Stomach smooth muscle (tissue), 2 donors: Measurements from ENCODE around the gene DDC.

ENCODE experiments used
- H3K27ac ChIP-seq: one replicate; pipeline ENCODE4 v1.7.0; 2013; ENCODE audit warnings: mild to moderate bottlenecking, low read length, inconsistent platforms
- H3K27me3 ChIP-seq, 2 donors: one replicate each; pipeline ENCODE4 v1.7.0; 2013; ENCODE audit warnings: low read length in 2 of 2; ENCODE audit not compliant: insufficient read depth in 2 of 2, control insufficient read depth in 1 of 2
- H3K36me3 ChIP-seq, 2 donors: one replicate each; pipeline ENCODE4 v1.7.0; 2013; ENCODE audit warnings: low read length in 2 of 2; ENCODE audit not compliant: control insufficient read depth in 2 of 2, insufficient read depth in 2 of 2
- H3K4me1 ChIP-seq: one replicate; pipeline ENCODE4 v1.7.0; 2013; ENCODE audit warnings: low read length; ENCODE audit not compliant: control insufficient read depth, insufficient read depth
- H3K4me3 ChIP-seq, 2 donors: one replicate each; pipeline ENCODE4 v1.7.0; 2013; ENCODE audit warnings: low read length in 2 of 2
- H3K9ac ChIP-seq, 2 donors: one replicate each; pipeline ENCODE4 v1.7.0; 2013; ENCODE audit warnings: low read length in 2 of 2, mild to moderate bottlenecking in 1 of 2
- H3K9me3 ChIP-seq, 2 donors: one replicate each; pipeline ENCODE4 v1.7.0; 2013; ENCODE audit warnings: low read length in 2 of 2; ENCODE audit not compliant: control insufficient read depth in 2 of 2
- donor health status: healthy.
- donor health status: Pancreatic carcinoma.

Gene DDC

DNA sequence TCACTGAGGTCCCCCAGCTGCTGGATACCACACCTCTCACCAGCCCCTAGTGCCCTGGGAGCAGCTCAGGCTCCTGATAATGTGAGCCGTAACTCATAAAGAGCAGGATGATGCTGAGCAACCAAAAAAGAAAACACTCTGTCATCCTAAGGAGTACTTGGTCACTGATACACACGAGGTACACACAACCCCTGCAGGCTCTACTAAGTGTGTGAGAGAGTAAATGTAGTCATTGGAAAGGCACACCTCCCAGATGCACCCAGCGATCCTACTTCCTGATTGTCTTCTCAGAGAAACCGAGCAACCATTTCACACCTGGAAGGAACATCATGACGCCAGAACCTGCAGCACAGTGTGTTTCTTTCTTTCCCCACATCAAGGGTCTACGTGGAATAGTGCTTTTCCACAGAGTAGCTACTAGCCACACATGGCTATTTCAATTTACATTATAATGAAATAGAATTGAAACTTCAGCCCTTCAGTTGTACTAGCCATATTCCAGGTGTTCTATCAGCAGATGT lies 149.3 kb downstream of the DDC start:
- Histone ChIP-seq H3K27ac (no peak overlapping the region), H3K27me3 (no peaks in the 10 kb centered on the region), H3K4me3 (no peak overlapping the region)

DNA sequence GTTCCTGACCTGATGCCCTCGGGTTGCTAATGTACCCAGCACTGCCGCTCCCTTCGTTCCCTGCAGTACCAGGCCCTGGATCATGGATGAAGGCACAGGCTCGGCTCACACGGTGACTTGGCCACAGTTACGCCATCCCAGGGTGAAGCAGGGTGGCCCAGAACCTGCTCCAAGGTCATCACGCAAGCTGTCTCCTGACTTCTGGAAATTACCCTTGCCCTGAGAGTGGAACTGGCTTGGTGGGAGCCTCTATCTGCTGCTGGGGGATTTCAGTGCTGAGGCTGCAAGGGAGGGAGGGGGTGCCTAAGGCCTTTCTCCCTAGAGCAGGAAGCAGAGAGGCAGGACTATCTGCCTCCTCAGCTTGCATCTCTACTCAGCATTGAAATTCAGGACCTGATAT lies 151.6 kb downstream of the DDC start:
- no peak overlapping the region for H3K9ac ChIP-seq
- no peaks in the 10 kb centered on the region for H3K36me3 ChIP-seq
- H3K27ac ChIP-seq = no peak overlapping the region
- no peaks in the 10 kb centered on the region for H3K9me3 ChIP-seq
- H3K4me3 ChIP-seq = no peak overlapping the region
- H3K4me1 ChIP-seq = no peaks in the 10 kb centered on the region
- no peaks in the 10 kb centered on the region for H3K27me3 ChIP-seq

More for the DNA sequence above, 149.3 kb downstream of the DDC start:
- Histone ChIP-seq H3K9ac (no peak overlapping the region), H3K36me3 (no peaks in the 10 kb centered on the region), H3K9me3 (no peaks in the 10 kb centered on the region), H3K4me1 (no peaks in the 10 kb centered on the region)

DNA sequence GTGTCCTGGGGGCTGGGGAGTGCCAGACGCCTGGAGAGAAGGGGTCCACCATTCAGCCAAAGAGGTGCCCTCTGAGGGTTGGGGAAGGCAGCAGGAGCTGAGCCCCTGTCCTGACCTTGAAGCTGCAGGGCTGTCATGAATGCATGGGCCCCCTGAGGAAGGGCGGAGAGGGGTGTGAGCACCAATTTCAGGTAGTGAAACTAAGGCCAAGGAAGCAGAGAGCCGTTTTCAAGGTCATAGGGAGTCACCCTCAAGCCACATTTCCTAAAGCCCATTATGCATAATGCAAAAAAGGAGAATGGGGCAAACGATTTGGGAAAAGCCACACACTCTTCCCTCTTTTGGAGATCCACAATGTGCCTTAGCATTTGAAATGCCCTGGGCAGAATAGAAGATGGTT lies 152.2 kb downstream of the DDC start:
- no peak overlapping the region for H3K9ac ChIP-seq
- H3K4me3 ChIP-seq = no peak overlapping the region
- H3K4me1 ChIP-seq = no peaks in the 10 kb centered on the region
- H3K9me3 ChIP-seq = no peaks in the 10 kb centered on the region
- no peak overlapping the region for H3K27ac ChIP-seq
- no peaks in the 10 kb centered on the region for H3K27me3 ChIP-seq
- no peaks in the 10 kb centered on the region for H3K36me3 ChIP-seq

DNA sequence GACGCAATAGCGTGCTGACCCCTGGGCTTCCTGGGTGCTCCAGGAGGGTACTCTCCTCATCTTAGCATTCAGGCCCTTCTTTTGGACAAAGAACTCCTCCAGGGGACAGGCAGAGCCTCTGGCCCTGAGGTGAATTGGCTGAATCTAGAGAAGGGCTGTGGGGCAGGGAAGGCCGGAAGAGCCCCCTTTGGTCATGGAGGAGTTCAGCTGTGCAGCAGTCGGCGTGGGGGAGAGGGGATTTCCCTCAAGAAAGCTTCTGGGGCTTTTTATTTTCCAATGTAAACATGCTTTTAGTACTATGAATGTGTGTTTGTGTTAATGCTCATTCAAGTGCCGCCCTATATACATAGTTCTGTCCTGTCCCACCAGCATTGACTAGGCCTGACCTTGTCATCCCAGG lies 153.9 kb downstream of the DDC start:
- H3K27me3 ChIP-seq = peaks cover 0 to 8% of the 10 kb centered on the region in 2 donors
- H3K9ac ChIP-seq = no peak overlapping the region
- no peaks in the 10 kb centered on the region for H3K9me3 ChIP-seq
- no peak overlapping the region for H3K27ac ChIP-seq
- H3K4me3 ChIP-seq = no peak overlapping the region
- H3K36me3 ChIP-seq = no peaks in the 10 kb centered on the region
- no peaks in the 10 kb centered on the region for H3K4me1 ChIP-seq

DNA sequence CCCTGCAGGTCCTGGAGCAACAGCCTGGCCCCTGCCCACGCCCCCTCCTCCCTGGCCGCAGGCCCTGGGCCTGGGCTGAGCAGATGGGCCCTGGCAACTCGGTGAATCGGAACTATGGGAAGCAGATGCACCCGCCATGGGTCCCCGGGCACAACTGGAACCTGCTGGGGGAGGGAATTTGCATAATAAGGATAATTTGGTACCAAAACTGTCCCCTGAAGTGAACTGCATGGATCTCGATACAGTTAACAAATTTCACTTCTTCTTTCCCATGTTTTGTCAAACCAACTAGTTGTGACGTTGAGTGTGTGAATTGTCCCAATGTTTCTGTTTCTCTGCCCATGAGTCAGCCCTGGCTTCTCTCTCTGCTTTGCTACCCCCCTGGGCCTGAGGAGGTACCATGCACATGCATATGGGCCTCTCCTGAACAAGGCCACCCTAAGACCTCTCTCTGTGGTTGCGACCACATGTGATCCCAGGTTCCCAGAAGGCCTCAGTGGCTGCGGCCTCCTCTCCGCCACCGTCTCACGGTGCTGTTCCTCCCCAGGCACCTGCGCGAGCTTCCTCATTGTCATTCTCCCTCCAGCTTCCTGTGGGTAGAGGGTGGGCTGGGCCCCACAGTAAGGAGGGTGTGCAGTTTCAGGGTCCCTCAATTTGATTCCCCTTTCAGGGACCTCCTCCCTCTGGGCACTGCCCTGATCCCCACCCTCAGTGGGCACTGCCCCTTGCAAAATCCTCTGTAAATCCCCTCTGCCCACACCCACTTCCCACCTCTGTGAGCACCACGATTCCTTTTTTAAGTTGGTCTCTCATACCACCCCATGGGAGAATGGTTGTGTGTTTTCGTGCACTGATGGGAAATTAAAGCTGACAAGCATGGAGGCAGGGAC lies 155.1 kb downstream of the DDC start:
- peaks cover 0 to 10% of the 10 kb centered on the region in 2 donors for H3K27me3 ChIP-seq
- no peaks in the 10 kb centered on the region for H3K36me3 ChIP-seq
- H3K9me3 ChIP-seq = no peaks in the 10 kb centered on the region
- no peak overlapping the region for H3K4me3 ChIP-seq
- H3K4me1 ChIP-seq = no peaks in the 10 kb centered on the region
- no peak overlapping the region for H3K27ac ChIP-seq
- no peak overlapping the region for H3K9ac ChIP-seq
